ENCODE data around the gene BMPR2.

GRCh38 chr2:202373490-202373889, 2.6 kb upstream of the BMPR2 start:
- TF ChIP-seq CTCF (IDR thresholded peaks at IDR 0.05 in 2 of 3, conservative IDR thresholded peaks at IDR 0.05 in 1 of 3; ENCODE audit: borderline replicate concordance in 1 of 3, insufficient read depth in 1 of 3, low read depth in 2 of 3, low read length in 2 of 3) (no peak), SP1 (IDR thresholded peaks at IDR 0.05; ENCODE audit: low read depth) (no peak)

All from HCT116 (cell line).